ENCODE measurements around the gene CACNG8.
"Not testable (repeated sequence)": the region's sequence is repeated elsewhere in the genome, so short reads cannot be mapped to it uniquely, and the experiment has no call there.

Gene CACNG8

GRCh38 chr19:54035215-54036178, 72.8 kb downstream of the CACNG8 start:
- no peak overlapping the region for H3K4me3 Mint-ChIP-seq
- TF ChIP-seq CTCF (IDR thresholded peaks at IDR 0.05) = no peak
- H3K4me1 Mint-ChIP-seq = peaks cover 14% of the 10 kb centered on the region
- no peak for DNase-seq
- no peak overlapping the region for H3K27ac Mint-ChIP-seq
- peaks cover 6% of the 10 kb centered on the region for H3K27me3 Mint-ChIP-seq (ENCODE audit: low read depth, poor library complexity)
- H3K9me3 Mint-ChIP-seq = peaks cover 9% of the 10 kb centered on the region
- H3K36me3 Mint-ChIP-seq (ENCODE audit: low read depth) = no peaks in the 10 kb centered on the region

- not testable (repeated sequence) for H3K27me3 Mint-ChIP-seq (ENCODE audit: low read depth, poor library complexity); H3K9me3 Mint-ChIP-seq; H3K36me3 Mint-ChIP-seq (ENCODE audit: low read depth); H3K4me3 Mint-ChIP-seq; DNase-seq; H3K27ac Mint-ChIP-seq
- H3K4me1 Mint-ChIP-seq = peaks cover 14% of the 10 kb centered on the region
These were observed 73.8 kb downstream of the CACNG8 start for GRCh38 chr19:54036542-54036941.

Data from nephron progenitor cell (in vitro differentiated cells).